ENCODE measurements around the gene TRERF1.
"Not testable (repeated sequence)": the region's sequence is repeated elsewhere in the genome, so short reads cannot be mapped to it uniquely, and the experiment has no call there.

The TRERF1 gene

DNA sequence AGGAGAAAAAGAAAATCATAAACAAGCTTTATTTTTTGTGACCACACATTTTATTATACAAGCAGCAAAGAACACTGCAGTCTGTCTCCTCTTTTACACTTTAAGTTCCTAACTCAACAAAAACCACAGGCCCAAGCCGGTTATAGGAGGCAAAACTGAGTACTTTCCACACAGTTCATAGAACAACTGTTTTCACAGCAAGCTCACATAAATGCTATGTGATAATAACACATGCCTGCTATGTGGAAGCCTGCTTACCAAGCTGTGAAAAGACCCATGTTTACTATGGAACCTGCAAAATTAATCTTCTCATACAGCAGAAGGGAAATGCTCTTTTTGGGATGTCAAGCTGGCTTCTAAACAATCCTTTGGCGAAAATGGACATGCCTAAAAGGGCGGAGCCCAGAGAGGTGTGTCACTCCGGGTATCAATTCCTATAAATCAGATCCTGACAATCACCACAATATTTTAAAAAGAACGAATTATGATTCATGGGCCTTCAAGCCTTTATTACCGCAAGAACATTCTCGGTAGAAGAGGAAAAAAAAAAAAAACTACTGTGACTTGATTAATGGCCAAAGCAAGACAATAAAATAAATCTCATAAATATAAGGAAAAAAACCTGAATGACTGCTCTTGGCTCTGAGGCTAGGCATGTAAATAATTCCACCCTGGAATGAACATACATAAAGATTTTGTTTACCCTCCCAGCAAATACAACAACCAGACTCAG is 2.6 kb downstream of the TRERF1 start:
- DNase-seq = no peak

DNA sequence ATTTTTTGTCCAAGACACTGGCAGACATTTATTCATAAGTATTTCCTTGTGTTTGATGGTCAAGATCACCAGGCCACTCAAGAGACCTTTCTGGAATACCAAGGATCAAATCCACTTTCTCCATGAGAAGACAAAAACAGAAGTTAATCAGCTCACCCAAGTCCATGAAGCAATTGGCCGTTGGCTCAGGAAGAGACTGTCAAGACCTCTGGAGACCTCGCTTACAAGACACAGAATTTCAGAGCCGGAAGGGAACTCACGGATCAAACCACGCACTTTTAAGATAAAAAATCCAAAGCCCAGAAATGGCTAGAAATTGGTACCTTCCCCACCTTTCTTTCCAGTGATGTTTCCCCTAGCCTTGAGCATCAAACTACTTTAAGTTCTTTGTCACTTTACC is 3.3 kb downstream of the TRERF1 start:
- no peak for DNase-seq

DNA sequence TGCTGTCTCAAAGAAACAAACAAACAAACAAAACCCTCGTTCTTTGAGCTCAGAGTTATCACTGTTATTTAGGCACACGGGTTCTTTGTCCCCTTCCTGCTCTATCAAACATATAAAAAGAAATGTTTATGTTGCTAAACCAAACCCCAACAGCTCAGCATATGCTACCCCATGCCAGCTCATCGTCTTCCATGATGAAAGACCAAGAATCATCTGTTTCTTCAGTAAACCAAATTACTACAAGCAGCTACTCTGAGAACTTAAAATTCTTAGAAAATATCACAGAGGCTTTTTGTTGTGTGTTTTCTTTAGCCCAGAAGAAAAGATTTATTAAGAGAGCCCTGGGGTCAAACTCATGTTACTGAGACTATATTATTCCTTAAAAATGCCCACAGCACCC is 4.7 kb downstream of the TRERF1 start:
- DNase-seq = no peak

DNA sequence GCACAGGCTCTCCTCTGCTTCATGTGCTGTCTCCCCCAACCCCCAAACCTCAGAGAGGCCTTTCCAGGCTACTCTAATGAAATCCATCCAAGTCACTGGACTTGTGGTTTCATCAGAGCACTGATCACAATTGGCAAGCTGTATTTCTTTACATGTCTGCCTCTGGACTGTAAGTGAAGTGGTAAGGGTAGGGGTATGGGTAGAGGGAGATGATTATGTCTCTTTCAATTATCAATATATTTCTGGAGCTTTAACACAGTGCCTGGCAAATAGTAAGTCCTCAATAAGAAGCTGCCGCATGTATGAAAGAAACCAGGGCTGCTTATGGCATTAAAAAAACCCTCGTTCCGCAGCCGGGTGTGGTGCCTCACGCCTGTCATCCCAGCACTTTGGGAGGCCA is 5.4 kb downstream of the TRERF1 start:
- no peak for DNase-seq

DNA sequence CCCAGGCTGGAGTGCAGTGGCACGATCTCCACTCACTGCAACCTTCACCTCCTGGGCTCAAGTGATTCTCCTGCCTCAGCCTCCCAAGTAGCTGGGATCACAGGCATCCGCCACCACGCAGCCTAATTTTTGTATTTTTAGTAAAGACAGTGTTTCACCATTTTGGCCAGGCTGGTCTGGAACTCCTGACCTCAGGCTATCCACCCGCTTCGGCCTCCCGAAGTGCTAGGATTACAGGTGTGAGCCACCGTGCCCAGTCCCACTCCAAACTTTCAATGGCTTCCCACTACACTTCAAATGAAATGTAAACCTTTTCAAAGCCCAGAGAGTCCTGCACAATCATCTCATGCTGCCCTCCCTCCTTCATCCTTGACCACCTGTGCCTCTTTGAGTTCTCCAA is 5.8 kb downstream of the TRERF1 start:
- DNase-seq = not testable (repeated sequence)

DNA sequence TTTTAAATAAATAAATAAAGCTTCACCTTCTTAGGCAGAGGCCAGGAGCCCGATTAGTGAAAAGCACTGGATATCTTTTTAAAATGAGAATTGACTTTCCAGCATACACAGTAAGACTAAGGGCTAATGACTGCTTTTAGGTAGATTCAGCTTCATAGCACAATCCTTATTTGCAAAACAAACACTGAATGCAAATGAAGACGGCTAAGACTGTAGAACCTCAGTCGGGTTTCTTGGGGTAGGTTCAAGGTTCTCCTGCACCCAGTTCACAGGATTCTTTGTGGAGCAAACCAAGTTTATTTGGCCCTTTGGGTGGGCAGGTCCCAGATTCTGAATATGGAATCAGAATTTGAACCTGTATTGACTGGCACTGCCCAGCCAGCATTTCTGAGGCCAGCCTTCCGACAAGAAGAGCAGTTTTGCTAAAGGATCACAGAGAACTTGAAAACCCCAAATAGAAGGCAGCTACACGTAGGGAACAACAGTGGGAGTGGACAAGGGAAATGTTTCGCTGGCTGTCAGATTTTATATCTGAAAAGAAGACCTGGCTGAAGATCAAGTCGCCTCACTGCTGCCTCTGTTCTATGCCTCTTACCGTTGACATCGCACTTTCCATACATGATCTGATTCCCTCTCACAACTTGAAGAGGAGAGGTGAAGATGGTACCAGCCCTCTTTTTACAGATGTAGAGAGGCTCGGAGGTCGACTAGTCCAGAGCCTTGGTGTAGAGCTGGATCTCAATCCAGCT is 8.2 kb downstream of the TRERF1 start:
- no peak for DNase-seq

DNA sequence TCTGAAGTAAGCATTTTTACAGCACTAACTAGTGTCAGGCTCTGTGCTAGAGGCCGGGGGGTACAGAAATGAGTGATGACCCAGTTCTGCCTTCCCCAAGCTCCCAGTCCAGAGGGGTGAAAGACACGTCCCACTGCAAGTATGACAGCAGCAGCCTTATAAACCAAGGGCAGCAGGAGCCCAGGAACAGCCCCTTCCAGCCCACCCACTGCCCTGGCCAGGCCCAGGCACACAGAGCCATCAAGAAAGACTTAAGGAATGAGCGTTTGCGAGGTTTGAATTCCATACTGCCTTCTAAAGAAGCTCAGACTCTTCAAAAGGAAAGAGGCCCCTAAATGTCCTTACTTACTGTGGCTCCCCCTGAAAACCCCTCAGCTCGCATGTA is 10.0 kb downstream of the TRERF1 start:
- DNase-seq = no peak

DNA sequence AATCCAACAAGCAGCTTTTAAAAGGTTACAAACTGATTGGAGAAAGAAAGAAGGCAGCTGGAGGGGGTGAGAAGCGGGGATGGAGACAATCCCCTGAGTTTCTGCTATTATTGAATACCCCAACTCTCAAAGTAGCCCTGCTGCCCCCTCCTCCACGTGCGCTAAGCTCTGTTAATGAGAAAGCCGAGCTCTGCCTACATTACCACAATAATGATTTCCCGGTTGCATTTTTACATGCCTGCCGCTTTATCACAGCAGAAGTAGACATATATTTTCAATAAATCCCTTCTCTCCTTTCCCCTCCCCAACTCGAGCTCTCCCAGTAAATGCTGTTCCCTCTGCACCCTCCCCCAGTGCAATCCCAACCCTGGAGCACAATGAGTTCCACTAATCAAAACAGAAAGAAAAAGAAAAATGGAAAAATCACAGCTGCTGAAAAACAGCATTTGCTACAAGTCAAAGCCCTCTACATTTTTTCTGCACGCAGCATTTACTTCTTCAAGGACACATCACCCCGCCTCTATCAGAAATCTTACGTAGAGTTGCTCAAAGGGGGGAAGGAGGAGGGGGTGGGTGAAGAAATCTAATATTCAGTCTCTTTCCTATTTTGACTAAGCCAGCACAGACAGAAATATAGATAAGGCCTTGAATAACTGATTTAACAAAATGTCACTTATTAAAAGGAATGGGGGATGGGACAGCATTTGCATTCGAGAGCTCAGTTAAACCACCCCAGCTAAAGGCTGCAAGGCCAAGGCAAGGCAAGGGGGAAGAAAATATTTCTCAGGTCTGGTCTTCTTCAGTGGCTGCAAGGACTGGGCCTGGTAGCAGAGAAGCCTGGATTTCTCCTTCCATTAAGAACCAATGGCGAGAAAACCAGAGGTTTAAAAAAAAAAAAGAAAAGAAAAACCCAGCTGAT is 10.7 kb downstream of the TRERF1 start:
- no peak for DNase-seq

DNA sequence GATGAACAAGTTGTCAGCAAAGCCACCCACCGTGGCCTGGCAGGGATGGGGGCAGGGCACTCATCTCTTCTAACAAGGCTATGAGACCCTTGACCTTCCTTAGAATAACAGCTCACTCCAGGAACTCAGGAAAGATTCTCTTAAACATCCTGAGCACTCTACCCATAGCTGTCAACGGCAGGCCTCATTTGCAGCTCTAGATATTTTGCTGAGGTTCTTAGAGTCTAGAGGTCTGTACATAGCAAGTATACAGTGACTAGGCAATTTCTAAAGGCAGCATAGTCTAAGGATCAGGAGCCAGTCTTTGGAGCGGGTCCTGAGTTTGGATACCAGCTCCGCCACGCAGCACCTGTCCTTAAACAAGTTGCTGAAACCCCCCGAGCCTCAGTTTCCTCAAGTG is 11.7 kb downstream of the TRERF1 start:
- no peak for DNase-seq

DNA sequence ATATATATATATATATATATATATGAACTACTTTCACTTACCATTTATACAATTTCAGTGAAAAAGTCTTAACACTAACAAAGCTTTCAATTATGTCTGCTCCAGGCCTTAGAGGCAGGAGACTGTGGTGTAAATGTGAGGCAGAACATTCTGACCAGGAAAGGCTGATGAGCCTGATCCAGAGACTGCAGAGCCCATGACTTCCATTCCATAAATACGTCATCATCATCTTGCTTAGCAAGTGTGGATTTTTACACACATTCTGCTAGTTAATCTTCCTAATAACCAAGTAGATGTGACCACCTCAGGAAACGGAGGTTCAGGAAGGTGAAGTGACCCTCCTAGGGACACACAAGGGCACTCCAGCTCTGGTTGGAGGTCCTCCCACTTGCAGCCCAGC is 14.9 kb downstream of the TRERF1 start:
- DNase-seq = no peak

DNA sequence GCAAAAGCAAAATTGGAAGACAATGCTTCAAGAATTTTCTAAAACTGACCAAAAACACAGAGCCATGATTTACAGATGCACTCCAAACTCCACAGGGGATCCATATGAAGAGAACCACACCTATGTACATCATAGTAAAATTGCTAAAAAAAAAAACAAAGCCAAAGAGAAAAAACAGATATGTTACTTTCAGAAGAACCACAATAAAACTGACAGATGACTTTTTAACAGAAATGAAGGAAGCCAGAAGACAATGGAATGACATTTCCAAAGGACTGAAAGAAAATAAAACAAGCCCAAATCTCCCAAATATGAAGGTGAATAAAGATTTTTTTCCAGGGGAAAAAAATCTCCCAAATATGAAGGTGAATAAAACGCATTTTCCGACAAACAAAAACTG is 17.5 kb downstream of the TRERF1 start:
- DNase-seq = no peak

DNA sequence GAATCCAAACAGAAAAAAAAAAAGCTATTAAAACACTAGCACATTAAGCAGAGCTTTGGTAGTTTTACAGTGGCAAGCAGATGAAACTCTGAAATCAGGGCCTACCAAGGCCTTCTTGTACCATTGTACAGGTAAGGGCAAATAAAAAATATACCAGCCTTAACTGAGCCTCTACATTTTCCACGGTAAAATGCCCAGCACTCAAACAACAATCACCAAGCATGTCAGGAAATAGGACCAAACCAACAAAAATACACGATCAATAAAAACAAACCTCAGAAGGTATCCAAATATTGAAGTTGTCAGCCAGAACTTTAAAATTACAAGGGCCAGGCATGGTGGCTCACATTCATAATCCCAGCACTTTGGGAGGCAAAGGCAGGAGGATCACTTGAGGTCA is 18.3 kb downstream of the TRERF1 start:
- no peak for DNase-seq

DNA sequence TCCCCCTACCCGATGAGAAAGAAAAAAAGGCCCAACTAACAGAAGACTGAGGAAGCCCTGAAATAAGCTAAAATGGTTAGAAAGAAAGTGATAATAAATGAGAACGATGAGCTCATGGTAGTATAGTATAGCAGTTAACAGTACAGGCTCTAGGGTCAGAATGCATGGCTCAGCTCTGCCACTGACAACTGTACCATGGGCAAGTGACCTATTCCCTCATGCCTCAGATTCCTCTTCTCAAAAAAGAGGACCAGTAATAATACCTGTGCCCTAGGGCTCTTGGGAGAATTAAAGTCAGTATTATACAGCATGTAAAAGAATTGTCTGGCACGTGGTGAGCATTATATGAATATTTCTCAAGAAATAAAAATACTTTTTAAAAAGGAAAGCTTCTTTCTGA is 19.8 kb downstream of the TRERF1 start:
- DNase-seq = no peak

DNA sequence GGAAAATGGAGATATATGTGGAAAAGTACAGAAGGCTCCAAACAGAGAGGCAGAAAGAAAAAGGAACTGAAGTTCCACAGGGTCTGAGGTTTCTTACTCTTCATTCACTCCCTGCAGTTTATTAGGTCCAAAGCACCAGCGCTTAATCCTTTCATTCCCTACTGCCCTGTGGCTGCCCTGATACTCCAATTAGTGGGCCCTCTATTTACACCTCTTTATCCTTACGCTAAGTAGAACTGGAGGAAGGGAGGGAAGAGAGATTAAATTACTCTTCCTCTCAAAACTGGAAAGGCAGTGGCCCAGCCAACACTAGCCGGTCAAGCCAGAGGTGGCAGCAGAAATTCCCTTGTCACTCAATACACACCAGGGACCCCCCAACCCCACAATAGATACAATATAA is 20.4 kb downstream of the TRERF1 start:
- no peak for DNase-seq

DNA sequence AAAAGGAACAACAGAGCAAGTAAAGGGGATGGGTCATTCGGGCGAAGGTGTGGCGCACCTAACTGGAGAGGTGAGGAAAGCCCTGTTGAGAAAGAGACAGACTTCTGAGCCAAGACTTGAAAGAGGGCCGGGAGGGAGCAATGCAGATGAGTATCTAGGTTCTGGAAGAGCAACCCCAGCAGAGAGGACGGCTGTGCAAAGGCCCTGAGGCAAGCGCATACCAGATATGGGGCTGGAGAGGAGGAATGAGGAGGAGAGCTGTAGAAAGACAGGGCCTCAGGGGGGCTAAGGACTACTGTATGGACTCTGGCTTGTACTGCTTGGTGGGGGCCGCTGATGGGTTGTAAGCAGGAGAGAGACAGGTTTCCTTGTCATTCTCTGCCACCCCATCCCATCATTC is 21.9 kb downstream of the TRERF1 start:
- no peak for DNase-seq

DNA sequence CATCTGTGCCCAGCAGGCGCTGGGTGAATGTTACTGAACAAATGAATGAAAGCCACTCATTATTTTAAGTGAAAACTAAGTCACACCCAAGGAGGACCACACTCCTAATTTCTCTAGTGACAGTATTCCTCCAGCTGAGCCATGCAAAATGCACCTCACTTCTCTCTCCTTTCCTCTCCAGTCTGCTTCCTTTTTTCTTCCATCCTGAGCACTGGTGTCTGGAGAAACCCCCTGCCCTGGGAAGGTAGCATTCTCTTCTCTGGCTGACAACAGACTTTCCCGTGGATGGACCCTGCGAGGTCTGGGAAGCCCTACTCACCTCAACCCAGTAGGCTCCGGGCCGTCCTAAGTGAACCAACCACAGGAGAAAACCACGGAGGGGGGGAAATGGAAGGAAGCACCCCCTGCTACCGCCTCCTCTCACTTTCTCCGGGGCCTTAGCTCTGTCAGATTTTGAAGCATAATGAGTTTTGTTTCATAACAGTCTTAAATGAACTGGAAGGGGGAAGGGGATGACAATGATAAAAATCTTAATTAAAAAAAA is 22.6 kb downstream of the TRERF1 start:
- no peak for DNase-seq

DNA sequence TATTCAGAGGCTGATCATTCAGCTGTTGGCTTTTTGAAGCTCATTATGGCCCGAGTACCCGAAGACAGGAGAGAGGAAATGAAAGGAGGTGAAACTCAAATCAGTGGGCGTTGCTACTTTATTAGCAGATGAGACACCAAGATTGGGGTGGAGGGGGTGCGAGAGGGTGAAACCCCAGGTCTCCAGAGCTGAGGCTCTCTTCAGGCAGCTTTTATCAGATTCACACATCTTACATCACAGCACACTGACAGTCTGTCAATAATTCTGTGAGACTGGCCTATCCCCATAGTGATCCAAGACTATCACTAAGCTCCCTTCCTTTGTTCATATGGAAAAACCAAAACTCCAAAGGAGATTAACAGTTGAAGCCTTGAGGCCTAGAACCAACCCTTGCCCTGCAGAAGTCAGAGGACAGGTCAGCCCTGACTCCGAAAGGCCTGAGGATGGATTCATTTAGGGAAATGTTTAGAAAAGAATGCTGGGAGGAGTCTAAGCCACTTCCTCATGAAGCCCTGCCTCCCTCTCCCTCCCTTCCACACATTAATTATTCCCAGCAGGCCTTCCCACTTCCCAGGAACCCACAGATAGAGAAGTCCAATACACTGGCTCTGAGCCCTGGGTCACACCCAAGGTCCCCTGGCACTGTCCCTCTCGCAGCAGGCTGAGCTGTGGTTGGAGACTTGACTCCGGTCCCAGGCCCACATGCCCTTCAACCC is 23.2 kb downstream of the TRERF1 start:
- DNase-seq = no peak

DNA sequence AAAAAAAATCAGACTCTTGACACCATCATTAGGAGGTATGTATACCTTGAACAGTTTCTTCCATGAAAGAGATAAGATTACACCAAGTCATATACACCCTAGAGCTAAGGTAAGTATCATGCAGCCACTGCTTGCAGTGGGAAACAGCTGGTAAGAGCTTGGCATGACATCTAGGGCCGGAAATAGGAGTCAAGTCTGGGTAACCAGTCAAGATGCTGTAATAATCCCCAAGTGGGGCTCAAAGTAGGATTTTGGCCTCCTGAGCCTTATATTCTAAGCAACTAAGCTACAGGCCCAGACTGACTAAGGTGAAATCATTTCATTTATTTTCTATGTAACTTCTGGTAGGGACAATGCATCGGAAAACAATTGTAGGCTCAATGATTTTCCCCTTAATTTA is 23.9 kb downstream of the TRERF1 start:
- no peak for DNase-seq

DNA sequence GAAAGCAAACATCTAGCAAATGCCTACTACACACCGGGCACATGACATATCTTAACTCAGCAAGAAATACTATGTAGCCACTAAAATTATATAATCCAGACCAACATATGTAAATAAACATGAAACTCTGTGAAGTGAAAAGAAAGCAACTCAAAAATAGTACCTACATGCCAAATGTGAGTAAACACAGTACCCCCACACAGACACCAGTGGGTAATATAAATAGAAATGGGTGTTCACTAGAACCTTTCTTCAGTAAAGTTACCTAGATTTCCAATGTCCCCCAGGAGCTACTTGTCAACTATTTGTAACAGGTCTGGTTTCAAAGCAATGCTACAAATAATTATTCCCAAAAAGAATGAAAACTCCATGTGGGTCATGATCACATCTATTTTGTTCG is 25.5 kb downstream of the TRERF1 start:
- no peak for DNase-seq

DNA sequence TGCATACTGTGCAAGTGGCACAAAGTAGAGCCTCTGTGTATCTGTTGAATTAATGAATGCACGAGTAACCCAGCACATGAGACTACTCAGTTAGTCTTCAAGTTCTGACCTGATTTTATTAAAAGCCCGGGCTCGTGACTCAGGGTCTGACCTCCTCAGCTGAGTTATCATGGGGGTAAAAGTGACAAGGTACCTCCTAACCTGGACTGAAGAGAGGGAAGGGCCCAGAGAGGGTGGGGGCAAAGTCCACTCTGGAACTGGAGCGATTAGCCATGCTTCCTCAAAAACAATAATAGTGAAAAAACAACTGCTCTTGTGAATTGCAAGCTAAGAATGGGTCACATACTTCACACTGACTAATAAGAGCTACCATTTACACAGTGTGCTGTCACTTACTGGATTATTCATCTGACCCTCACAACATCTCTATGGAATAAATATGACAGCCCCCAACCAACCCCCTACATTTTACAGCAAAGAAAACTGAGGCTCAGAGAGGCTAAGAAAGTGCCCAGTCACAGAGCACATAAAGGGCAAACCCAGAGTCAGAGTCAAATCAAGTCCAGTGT is 26.7 kb downstream of the TRERF1 start:
- no peak for DNase-seq

DNA sequence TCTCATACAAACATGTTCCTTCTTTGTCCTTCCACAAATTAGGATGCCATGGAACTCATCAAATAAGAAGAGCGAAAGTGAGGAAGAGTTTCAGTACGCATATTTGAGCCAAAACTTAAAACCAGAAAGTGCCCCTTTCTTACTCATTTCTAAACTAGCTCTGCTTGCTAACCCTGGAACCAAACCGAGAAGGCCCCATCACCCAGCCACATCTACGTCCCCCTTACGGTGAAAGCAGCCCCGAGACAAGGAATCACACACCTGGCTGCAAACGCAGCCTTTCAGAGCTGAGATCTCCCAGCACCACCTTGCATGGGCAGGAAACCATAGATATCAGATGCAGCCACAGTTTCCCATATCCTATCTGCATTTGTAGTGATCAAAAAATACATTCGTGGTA is 28.5 kb downstream of the TRERF1 start:
- DNase-seq = no peak

DNA sequence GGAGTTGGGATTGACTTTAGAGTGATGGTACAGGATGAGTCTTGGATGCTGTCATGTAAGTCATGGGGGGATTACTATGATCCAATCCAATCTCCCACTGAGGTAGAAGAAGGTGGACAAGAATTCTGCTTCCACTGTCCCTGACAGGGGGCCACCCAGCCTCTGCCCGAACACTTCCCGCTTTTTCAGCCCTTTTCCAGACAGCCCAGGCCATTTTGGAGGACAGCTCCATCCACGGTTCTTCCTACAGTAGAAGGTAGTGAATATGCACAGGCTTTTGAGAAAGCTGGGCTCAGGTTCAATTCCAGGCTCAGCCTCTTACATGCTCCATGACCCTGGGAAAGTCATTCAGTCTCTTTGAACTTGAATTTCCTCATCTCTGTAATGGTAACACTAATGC is 31.0 kb downstream of the TRERF1 start:
- DNase-seq = no peak

All from activated gamma-delta T cell (primary cell).